ENCODE measurements around the gene NGRN.

NGRN gene

GRCh38 chr15:90320062-90320884 lies 54.8 kb downstream of the NGRN start:
- DNase-seq: peak; percentile 49

- DNase-seq: no peak
These were observed 55.4 kb downstream of the NGRN start for GRCh38 chr15:90320885-90321278.
